ENCODE measurements around the gene ADGRD2.

The ADGRD2 gene

GRCh38 chr9:124481115-124481514, 30.9 kb downstream of the ADGRD2 start:
- no peak for DNase-seq

- DNase-seq: no peak
These were observed 32.3 kb downstream of the ADGRD2 start for GRCh38 chr9:124482431-124483031.

GRCh38 chr9:124483481-124483880, 33.2 kb downstream of the ADGRD2 start:
- DNase-seq: no peak

- no peak for DNase-seq
These were observed 35.0 kb downstream of the ADGRD2 start for GRCh38 chr9:124485201-124485600.

DNA sequence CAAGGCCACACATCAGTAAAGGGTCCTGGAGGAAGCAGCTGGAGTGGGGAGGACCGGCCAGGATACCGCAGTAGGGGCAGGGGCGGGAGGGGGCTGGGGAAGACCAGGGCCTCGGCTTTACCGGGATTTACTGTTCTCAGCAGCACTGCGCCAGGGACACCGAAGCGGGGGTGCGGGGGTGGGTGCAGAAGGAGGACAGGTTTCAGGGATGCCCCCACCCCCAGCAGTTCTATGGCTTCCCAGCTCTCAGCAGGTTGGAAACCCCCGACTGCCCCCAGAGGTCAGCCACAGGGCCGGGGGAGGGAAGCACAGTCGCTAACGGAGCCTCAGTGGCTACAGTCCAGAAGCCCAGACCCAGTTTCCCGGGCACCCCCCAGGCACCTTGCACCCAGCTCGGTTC, 35.7 kb downstream of the ADGRD2 start:
- DNase-seq: no peak

DNA sequence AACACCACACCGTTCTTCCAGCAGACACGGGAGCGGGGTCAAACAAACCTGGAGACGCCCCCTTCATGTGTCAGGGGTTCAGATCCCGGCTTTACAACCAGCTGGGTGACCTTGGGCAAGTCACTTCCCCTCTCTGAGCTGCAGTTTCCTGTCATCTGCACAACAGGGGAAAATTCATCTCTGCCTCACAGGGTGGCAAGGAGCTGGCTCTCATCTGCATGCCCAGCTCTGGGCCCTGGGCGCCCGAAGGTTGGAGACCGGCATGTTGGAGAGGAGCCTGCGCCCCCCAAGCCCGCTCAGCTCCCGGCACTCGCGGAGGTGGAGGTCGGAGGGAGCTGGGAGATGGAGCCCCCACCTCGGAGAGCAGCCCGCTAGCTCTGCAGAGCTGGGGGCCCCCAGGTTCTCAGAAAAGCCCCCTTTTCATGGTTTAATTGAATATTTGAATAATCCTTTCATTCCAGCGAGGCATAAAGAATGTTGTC, 36.6 kb downstream of the ADGRD2 start:
- DNase-seq: no peak

- DNase-seq: no peak
These were observed 37.3 kb downstream of the ADGRD2 start for GRCh38 chr9:124487260-124488182.

- DNase-seq: no peak
These were observed 38.5 kb downstream of the ADGRD2 start for GRCh38 chr9:124488641-124489210.

DNA sequence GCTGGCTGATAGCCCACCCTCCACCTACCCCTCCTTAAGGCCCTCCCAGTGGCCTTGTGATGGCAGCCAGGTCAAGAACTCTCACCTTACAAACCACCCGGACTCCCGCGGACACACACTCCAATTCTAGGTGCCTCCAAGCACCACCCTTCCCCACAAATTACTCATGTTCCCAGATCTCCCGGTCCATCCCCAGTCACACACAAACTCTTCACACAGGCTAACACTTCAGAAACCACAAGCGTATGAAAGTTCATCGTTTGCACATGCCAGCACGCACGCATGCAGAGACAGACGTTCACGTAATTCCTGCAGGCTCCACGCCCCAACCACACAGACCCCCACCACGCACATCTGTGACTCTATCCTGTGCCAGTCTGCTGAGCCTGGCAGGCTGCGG, 39.0 kb downstream of the ADGRD2 start:
- no peak for DNase-seq

GRCh38 chr9:124490004-124490403, 39.8 kb downstream of the ADGRD2 start:
- no peak for DNase-seq

GRCh38 chr9:124491049-124491975, 41.1 kb downstream of the ADGRD2 start:
- DNase-seq: no peak

DNA sequence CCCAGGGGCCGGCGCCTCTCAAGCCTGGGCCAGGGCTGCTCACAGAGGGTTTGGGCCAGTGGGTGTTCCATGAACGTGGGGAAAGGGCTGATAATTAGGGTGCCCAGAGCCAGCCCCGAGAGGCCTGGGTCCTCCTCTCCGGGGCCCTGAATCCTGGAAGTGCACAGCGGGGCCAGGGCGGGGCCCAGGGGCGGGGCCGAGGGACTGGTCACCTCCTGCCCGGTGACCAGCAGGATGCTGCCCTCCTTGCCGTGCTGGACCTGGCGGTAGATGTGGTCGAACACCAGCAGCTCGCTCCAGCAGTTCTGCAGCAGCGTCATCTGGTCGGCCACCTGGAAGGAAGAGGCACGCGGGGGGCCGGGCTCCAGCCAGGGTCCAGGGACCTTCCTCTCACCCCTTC, 42.6 kb downstream of the ADGRD2 start:
- no peak for DNase-seq

- DNase-seq: no peak
These were observed 43.0 kb downstream of the ADGRD2 start for GRCh38 chr9:124493218-124493617.

- no peak for DNase-seq
These were observed 43.7 kb downstream of the ADGRD2 start for GRCh38 chr9:124493794-124494479.

GRCh38 chr9:124495126-124496074, 45.1 kb downstream of the ADGRD2 start:
- DNase-seq: no peak

GRCh38 chr9:124496075-124496449, 45.8 kb downstream of the ADGRD2 start:
- DNase-seq: no peak

GRCh38 chr9:124496463-124496862, 46.2 kb downstream of the ADGRD2 start:
- no peak for DNase-seq

- DNase-seq: no peak
These were observed 47.2 kb downstream of the ADGRD2 start for GRCh38 chr9:124497441-124497840.

- DNase-seq: no peak
These were observed 47.8 kb downstream of the ADGRD2 start for GRCh38 chr9:124498040-124498439.

DNA sequence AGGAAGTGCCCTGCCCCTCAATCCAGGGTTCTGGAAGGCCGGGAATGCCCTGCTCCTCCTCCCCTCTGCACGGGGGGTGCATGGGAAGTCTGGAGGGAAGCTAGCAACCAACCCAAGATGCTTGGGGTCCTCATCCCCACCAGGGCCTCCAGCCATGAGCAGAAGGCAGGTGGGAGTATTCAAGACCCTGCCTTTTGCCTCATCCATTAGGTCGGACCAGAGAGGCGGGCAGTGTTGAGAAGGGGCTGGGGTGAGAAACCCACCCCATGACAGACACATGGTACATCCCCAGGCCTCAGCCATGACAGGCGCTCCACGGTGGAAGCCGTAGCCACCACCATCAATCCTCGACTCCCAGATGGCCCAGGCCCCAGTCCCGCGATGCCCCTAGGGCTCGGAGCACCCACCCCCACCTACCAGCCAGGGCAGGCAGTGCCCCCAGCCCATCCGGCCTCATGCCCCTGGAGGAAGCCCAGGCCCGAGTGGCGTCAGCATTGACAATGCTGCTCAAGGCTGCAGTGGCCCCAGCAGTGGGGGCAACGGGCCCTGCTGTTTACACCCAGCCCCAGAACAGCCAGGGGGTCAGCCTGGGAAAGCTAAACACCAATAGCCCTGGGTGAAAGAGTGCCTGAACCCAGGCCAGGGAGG, 48.4 kb downstream of the ADGRD2 start:
- no peak for DNase-seq
